GM21825 (cell line): ENCODE results near the gene NTN3.
"Not testable (repeated sequence)": the region's sequence is repeated elsewhere in the genome, so short reads cannot be mapped to it uniquely, and the experiment has no call there.

Source experiments
- ATAC-seq: cut with Tn5 transposase; IDR thresholded peaks from one replicate; pipeline ENCODE4 v1.9.1; 2021; ENCODE audit warnings: mild to moderate bottlenecking, moderate library complexity; ENCODE audit not compliant: unreplicated experiment

NTN3 gene

GRCh38 chr16:2471016-2471652, at the start of gene NTN3:
NTN3 (plus strand) TSS chr16:2471297; CDS start chr16:2471702, 405 bp downstream.
- no peak for ATAC-seq

GRCh38 chr16:2422123-2422867, 48.8 kb upstream of the NTN3 start:
- no peak for ATAC-seq

GRCh38 chr16:2424061-2425007, 46.8 kb upstream of the NTN3 start:
- ATAC-seq = no peak

- no peak for ATAC-seq
Observed at GRCh38 chr16:2425008-2425518, 46.0 kb upstream of the NTN3 start.

GRCh38 chr16:2425825-2426430, 45.2 kb upstream of the NTN3 start:
- no peak for ATAC-seq

GRCh38 chr16:2426941-2427361, 44.1 kb upstream of the NTN3 start:
- ATAC-seq = no peak

- no peak for ATAC-seq
Observed at GRCh38 chr16:2427526-2427925, 43.6 kb upstream of the NTN3 start.

- ATAC-seq = peak; percentile 6
Observed at GRCh38 chr16:2428051-2428783, 42.9 kb upstream of the NTN3 start.

GRCh38 chr16:2428784-2429033, 42.4 kb upstream of the NTN3 start:
- ATAC-seq = no peak

GRCh38 chr16:2429034-2429770, 41.9 kb upstream of the NTN3 start, which contains the start of gene CCNF:
CCNF (plus strand) TSS chr16:2429447; CDS start chr16:2429482, 35 bp downstream.
- ATAC-seq = peak; percentile 75

- peak; percentile 9 for ATAC-seq
Observed at GRCh38 chr16:2429771-2430663, 41.1 kb upstream of the NTN3 start.

- ATAC-seq = no peak
Observed at GRCh38 chr16:2432286-2432685, 38.8 kb upstream of the NTN3 start.

GRCh38 chr16:2432801-2433505, 38.1 kb upstream of the NTN3 start:
- no peak for ATAC-seq

GRCh38 chr16:2435236-2435635, 35.9 kb upstream of the NTN3 start:
- not testable (repeated sequence) for ATAC-seq

GRCh38 chr16:2436110-2436509, 35.0 kb upstream of the NTN3 start:
- no peak for ATAC-seq

GRCh38 chr16:2437032-2437790, 33.9 kb upstream of the NTN3 start:
- no peak for ATAC-seq

- ATAC-seq = no peak
Observed at GRCh38 chr16:2438121-2438520, 33.0 kb upstream of the NTN3 start.
